Cerebellar cortex (tissue), 1 donor: ENCODE results near the gene DDC.
"Not testable (repeated sequence)": the region's sequence is repeated elsewhere in the genome, so short reads cannot be mapped to it uniquely, and the experiment has no call there.

ENCODE experiments used
- DNase-seq: peaks from one replicate; pipeline ENCODE4 v3.0.0-alpha.2; 2015; ENCODE audit warnings: low spot score

DDC gene

DNA sequence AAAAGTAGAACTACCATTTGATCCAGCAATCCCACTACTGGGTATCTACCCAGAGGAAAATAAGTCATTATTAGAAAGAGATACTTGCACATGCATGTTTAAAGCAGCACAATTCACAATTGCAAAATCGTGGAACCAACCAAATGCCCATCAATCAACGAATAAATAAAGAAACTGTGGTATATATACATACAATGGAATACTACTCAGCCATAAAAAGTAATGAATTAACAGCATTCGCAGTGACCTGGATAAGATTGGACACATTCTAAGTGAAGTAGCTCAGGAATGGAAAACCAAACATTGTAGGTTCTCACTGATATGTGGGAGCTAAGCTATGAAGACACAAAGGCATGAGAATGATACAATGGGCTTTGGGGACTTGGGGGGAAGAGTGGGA lies 45.9 kb downstream of the DDC start:
- not testable (repeated sequence) for DNase-seq

DNA sequence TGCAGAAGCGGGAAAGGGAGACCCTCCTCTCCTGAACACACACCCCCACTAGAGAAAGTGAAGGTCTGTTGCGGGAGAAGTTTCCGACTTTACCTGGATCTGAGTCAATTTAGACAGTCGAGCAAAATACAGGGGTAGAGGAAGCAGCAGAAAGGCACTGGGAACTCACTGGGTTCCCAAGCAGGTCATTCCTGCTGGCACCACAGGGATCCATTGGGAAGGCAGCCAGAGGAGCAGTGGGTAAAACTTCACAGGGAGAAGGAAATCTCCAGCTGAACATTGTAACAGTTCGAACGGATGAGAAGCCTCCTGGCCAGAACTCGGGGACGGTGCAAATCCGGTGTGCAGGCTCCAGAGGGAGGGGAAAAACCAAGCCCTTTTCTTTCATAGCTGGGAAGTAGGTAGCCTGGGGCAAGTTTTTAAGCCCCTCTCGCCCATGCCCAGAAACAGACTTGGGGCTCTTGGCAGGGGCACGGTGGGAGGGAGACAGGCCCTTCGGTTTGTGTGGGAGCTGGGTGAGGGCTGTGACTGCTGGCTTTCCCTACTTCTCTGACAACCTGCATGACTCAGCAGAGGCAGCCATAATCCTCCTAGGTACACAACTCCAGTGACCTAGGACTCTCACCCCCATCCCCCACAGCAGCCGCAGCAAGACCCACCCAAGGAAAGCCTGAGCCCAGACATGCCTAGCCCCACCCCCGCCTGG lies 51.9 kb downstream of the DDC start:
- DNase-seq, result no peak

DNA sequence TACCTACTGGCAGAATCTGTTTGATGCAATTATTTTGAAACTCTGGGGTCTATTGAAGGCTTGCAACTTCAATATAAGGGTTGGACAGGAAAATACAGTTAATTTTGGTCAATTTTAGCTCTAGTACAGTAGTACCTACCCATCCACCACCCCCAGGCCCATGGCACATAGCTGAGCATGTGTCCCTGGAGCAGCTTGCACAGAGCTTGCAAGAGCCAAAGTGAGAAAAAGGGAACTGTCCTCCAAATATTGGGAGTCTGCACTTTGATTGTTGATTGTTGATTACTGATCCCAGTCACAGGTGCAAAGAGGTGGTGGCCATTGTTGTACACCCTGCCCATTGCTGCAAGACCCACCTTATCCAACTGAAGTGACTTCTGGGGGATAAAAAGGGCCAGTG lies 52.8 kb downstream of the DDC start:
- DNase-seq, result no peak

DNA sequence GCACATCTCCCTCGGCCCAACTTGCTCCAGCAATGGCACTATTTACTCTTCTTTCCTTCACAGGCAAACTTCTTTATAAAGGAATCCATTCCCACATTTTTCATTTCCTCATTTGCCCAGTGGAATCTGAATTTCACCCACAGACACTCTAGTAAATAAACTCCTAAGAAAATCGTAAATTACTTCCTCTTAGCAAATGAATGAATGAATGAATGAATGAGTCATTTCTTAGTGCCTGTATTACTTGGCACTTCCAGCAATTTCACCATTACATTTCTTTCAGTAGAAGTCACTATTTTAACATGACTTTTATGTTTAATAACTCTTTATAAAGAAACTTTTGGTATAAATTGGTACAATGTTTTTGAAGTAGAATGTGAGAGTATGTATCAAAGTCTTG lies 55.7 kb downstream of the DDC start:
- DNase-seq, result no peak

DNA sequence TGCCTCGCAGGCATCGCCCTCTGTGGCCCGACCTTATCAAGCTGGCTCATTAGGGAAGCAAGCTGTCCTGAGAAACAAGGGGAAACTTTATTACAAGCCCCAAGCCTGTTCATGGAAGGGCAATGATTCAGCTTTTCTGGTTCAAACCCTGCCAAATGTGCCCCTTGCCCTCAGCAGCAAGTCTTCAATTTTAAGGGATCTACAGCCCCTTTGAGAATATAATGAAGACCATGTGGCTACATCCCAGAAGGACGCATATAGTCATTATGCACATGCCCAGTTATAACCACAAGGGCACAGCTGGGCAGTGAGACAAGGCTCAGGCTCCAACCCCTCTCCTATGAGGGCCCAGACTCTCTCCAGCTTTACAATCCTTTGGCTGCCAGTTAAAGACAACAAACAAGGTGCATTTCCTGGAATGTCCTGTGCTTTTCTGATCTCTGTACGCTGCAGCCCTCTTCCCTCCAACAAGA lies 56.7 kb downstream of the DDC start:
- DNase-seq, result no peak

DNA sequence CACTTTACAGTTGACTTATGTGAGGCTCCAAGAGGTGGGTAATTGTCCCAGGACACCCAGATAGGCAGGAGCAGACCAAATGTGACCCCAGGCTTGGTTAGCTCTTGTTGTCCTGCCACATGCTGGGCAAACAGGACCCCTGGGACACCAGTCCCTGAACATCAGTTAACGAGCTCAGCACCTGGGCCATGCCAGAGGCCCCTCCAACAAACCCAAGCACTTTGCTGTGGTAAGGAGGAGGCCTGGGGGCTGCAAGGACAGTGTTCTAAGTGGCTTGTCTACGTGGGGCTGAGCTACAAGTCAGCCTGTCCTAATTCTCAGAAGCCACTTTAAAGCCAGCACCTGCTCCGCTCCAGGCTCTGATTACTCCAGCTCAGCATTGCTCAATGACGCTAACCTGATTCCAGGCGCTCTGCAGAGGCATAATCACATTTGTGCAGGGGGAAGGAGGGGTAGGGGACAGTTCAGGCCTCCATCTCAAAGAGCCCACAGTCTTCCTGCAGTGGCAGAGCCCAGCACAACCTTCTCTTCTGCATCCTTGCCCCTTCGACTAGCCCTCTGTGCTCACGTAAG lies 57.2 kb downstream of the DDC start:
- no peak for DNase-seq

DNA sequence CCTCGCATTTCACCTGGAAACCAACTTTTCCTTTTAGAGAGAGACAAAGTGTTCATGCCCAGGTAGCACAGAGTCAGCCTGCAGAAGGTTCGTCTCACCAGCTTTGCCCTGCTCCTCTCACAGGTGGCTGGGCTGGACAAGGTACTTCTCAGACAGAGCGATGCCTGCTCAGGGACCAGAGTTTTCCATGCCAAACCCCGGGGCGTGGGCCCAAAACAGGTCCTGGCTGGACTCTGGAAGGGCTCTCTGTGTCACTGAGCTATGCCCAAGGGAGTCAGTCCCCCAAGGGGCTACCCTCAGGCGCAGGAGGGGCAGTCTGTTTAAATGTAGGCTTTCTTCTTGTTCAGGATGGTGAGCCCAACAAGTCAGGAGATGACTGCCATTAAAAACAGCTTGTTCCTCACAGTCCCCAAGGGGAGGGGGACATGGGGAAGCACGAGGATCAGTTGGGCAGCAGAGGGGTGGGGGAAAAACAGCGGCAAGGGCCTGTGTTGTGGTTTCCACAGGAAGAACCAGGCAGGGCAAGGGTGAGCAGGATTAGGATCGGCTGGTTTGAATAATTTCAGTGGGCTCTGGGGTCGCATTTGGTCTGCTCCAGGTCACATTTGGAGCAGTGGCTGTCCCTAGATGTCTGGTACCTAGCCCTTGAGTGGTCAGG lies 59.5 kb downstream of the DDC start:
- no peak for DNase-seq

DNA sequence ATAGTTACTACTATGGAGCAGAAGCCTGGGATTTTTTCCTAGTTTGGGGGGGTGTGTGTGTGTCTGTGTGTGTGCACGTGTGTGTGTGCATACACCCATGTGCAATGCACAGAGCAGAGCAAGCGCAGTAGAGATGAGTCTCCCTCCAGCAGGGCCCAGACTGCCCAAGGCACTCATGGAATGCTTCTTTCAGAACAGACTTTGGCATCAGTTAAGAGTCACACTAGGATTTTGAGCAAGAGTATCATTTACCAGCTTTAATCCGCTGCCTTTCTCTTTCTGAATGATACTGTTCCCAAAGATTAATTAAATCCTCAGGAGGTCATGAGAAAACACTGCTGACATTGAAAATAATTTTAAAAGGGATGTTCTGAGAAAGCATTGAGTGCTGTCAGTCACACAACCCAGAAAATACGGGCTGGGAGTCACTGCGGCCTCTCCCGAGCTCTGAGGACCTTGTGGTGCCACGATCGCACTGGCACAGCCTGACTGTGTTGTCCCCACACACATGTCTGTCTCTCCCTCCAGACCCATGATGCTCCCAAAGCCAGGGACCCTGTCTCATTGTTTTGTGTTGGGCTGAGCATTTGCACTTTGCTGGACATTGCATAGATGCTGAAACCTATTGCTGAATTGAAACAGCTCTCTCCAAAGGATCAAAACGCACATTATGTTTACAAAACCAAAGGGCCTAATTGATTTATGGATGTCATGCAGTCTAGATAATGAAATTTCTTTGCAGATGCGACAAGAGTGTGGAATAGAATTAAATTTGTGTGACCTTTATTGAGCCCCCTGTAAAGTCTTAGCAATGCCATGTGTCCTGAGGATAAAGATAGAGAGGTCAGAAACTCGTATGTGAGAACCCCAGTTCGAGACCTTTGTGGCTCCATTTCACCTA lies 60.3 kb downstream of the DDC start:
- no peak for DNase-seq

DNA sequence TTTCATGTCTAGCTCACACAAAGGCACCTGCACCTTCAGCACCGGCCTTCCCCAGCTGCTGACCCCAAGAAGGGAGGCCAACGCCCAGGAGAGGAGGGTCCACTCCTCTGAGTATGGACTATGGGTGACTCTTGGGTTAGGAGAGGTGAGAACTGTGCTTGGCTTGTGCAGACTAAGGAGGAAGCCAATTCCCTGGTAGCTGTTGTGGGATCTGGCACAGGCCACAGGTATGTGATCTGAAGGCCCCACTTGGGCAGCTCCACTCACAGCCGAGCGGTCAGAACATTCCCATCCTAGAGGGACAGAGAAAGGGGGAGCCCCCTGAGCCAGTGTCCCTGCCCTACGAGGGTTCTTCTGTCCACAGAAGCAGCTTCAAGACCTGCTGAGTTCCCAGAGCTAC lies 62.3 kb downstream of the DDC start:
- DNase-seq, result no peak

DNA sequence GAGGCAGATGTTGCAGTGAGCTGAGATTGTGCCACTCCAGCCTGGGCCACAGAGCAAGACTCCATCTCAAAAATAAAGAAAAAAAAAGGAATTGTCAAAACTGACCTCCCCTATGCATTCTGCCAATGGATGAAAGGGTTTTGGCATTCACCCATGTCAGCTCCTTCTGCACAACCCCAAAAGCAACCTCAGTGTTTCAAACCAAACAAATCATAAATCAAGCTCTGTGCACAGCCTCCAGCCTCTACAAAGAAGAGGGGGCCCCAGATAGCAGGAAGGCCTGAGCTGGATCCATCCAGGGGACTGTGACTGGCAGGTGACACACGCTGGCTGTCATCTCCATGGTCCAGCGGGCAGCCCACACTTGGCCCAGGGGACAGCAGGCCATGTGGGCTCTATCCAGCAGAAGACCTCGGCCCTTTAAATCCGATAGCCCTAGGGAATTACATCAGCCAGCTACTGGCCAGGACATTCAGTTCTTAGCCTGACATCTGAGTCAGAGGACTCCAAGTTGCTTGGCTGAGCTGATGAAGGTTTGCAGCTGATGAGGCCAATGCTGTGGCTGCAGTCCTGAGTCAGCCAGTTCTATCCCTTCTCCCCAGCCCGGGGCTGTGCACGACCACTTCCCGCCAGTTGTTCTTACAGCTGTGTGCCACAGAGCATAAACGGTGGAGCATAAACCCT lies 63.1 kb downstream of the DDC start:
- no peak for DNase-seq

DNA sequence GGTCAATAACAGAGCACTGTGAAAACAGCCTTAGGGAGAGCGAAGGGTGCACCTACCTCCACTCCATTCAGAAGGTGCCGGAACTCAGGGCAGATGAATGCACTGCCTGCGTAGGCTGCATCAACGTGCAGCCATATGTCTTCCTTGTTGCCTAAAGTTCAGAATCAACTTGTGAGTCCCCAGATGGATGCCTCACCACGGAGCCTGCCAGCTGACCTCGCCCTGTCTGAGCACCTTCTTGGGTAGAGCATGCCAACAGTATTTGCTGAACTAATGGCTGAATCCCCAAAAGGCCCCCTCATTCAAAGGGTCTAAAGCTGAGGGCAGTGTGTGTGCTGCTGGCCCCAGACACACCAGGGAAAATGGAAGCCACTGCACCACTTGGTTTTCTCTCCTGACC lies 66.1 kb downstream of the DDC start:
- DNase-seq, result no peak

DNA sequence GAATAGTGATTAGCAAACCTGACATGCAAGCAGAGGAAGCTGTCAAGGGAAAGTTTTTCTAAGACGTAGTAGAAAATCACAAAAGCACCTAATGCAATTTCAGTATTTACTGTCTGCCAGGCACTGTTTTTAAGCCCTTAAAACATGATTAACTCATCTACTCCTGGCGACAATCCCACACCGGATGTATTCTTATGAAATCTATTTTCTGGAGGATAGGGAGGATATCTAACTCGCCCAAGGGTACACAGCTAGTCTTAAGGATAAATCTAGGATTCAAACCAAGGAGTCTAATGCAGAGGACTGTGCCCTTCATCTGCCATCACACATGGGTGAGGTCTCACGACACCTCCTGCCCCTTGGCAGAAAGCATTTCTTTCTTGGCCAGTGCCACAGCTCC lies 67.2 kb downstream of the DDC start:
- DNase-seq, result no peak

DNA sequence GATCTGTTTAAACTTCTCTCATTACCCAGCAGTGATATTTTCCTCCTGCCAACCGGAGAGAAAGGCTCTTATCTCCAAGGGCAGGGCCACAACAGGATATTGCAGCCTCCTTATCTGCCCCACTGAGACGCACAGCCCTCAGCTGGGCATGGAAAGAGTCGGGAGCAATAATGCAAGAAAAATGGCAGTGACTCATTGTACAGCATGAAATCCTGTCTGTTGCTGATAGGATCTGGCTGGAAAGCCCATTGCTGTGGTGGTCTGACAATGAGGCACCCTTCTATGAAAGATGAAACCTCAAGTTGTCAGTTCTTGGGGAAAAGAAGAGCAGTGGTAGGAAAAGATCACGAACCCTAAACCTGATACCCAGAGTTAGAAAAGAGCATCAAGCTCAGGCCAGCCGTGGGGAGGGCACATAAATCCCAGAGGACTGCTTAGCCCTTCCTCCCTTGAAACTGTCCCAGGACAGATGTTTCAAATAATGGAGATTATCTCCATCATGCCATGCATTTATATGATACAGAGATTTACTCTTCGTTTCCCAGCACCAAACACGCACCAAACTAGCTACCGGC lies 68.0 kb downstream of the DDC start:
- DNase-seq, result no peak

DNA sequence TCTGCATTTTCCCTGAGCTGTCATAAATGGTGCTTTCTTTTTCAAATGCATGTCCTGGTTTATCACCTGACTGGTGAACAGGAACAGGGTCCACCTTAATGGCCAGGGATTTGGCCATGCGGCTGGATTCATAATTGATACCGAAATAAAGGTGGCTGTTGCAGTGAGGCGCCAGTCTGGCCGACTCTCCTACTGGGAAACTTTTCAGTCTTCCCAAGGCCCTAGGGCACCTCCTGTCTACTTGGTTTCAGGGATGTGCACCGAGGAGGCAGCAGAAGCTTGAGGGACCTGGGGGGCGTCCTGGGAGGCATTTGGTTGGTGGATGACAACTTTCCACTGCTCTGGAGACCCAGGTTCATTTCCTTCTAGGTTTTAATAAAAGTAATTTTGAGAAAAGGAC lies 68.6 kb downstream of the DDC start:
- no peak for DNase-seq

DNA sequence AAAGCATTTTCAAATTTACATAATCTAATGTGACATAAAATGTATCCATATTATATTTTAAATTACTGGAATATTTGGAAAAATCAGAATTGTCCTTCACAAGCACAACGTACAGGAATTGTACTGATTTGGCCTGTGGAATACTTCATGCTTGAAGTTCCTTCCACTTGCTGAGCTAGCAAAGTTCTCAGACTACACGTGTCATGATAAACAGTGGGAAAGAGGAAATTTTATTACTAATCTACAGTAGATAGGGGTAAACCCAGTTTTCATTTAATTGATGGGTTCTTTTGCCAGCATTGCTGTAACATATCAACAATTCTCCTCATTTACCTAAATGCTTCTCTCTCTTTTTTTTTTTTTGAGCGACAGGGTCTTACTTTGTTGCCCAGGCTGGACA lies 69.5 kb downstream of the DDC start:
- no peak for DNase-seq

DNA sequence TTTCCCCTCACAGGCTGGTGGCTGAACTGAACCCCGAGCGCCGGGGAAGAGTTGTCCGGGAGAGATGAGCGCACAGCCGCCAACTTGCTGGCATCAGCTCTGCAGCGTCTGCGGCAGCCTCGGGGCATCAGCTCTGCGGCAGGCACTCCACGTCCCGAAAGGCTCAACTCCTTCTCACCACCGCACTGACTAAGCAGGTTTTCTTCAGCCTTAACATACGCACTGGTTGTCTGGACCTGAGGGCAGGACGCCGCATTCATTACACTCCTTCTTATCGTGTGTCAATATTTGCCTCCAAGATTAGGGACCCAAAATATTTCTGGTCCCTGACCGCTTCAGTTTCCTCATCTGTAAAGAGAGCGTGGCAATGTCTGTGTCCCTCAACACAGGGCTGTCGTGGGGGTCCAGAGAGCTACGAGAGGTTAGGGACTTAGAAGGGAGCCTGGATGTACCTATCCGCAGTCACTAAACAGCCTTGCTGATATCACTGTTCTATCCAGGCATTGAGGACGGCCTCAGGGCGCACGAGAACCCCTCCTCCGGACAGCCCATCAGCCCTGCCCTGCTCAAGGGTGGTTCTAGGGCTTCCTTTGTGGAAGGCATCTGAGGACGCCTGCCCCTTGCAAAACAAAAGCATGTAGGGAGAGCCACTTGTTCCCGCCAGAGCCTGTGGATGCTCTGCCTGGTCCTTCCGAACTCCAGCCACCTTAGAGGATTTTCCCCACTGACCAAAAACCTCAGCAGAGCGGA lies 72.3 kb downstream of the DDC start:
- DNase-seq, result no peak

DNA sequence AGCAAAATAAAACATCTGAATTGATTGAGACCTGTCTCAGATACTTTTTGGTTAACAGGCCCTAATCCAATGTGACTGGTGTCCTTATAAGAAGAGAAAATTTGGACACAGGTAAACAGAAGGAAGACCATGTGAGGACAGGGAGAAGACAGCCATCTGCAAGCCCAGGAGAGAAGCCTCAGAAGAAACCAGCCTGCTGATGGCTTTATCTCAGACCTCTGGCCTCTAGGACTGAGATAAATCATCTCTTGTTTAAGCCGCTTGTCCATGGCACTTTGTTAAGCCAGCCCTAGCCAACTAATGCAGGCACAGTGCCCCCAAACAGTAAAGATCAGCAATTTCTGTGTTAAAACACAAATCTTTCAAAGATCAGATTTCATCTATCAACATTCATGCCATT lies 73.3 kb downstream of the DDC start:
- DNase-seq, result no peak

DNA sequence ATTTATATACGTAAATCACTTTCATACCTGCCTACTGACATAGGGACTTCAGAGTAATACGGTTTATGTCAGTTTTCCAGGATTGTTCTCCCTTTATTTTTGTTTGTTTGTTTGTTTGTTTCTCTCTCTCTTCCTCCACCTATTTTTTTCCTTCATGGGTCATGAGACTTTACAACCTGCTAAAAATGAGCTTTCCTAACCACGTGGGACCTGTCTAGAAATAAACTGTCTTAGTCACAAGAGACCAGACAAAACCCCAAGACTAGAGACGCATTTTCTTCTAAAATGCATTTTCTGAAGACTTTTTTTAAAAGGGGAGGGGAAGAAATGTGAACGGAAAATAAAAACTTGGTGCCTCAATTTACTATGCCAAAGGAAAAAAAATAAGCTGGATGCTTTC lies 74.0 kb downstream of the DDC start:
- DNase-seq, result no peak

DNA sequence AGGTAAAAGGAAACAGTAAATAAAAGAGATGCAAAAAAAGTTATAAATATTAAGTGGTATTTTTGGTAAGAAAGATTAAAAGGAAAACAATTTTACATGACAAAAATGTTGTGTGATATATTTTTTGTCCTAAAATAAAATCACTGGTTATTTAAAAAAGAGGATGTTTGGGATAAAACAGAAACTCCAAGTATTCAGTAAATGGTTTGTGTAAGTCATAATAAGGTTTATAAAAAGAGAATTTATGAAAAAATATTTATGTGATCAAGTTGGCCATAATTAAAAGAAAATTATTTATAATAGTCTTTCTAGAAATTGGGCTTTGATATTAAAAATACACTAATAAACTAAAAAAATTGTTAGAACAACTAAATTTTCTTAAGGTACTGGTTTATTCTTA lies 76.8 kb downstream of the DDC start:
- DNase-seq, result no peak

DNA sequence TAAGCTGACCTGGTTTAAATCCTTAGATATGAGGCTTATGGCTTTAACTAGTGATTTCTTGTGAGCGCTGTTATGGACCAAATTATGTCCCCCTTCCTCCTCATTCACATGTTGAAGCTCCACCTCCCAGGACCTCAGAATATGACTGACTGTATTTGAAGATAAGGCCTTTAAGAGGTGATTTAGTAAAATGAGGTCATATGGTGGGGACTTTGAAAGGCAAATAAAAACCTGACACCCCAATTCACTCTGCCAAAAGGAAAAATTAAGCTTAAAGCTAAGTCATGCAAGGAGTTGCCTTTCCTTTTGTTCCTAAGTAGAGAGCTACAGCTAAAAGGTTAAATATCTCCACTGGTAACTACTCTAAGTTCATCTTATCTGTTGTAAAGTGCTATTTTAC lies 78.7 kb downstream of the DDC start:
- no peak for DNase-seq

DNA sequence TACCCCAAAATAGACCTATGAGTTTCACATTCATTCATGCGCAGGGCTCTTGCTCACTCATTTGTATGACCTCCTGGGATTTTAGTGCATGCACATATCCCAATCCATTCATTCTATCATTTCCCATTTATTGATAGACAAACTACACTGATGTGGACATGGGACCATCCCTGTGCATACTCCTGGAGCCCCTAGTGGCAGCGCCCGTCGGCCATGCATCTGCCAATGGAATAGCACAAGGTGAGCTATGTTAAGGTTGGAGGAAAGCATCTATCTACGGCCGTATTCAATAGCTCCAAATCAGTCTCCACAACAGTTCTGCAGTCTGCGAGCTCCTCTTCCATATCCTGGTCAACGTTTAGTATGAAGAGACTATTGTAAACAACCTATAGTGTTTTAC lies 83.3 kb downstream of the DDC start:
- no peak for DNase-seq
